HCT116 (cell line): ENCODE results near the gene TMOD4.

ENCODE experiments used
- CBX3 ChIP-seq: IDR thresholded peaks from 2 replicates; pipeline ENCODE4 v1.6.1; 2012; ENCODE audit warnings: low read depth
- EGR1 ChIP-seq: IDR thresholded peaks from 2 replicates; pipeline ENCODE4 v1.6.1; 2012; ENCODE audit warnings: low read depth
- EZH2 ChIP-seq: fragments of 200-600 bp; sonication (generic); IDR thresholded peaks from 2 replicates; pipeline ENCODE4 v1.6.1; 2017; ENCODE audit warnings: antibody characterized with exemption, mixed run types
- JUND ChIP-seq: IDR thresholded peaks from 2 replicates; pipeline ENCODE4 v1.6.1; 2012
- POLR2A ChIP-seq: IDR thresholded peaks from 2 replicates; pipeline ENCODE4 v1.7.0; 2011; ENCODE audit warnings: borderline replicate concordance; ENCODE audit not compliant: insufficient read depth, insufficient read length; ENCODE audit errors: extremely low read depth
- POLR2AphosphoS5 ChIP-seq: IDR thresholded peaks from 2 replicates; pipeline ENCODE4 v1.6.1; 2011; ENCODE audit warnings: mild to moderate bottlenecking, low read depth, low read length, moderate library complexity
- RAD21 ChIP-seq: IDR thresholded peaks from 2 replicates; pipeline ENCODE4 v1.6.1; 2012; ENCODE audit warnings: low read depth, mild to moderate bottlenecking
- SP1 ChIP-seq: IDR thresholded peaks from 2 replicates; pipeline ENCODE4 v1.6.1; 2012; ENCODE audit warnings: low read depth
- TCF7L2 ChIP-seq: IDR thresholded peaks from 2 replicates; pipeline ENCODE4 v1.7.0; 2011; ENCODE audit warnings: borderline replicate concordance, inconsistent platforms; ENCODE audit not compliant: insufficient read depth, insufficient read length; ENCODE audit errors: extremely low read depth
- TF ChIP-seq, protein P1 (sequence below), 3 experiments: fragments of 200-600 bp in 1 of 3; sonication (generic) in 1 of 3; IDR thresholded peaks in 2 of 3; conservative IDR thresholded peaks in 1 of 3; 2 replicates each; pipeline ENCODE4 v1.5.1; 2012 to 2017; ENCODE audit warnings: low read depth in 2 of 3, low read length in 2 of 3, antibody characterized with exemption in 1 of 3, borderline replicate concordance in 1 of 3, control low read depth in 1 of 3, mild to moderate bottlenecking in 1 of 3, mixed read lengths in 1 of 3, mixed run types in 1 of 3, moderate library complexity in 1 of 3; ENCODE audit not compliant: insufficient read depth in 1 of 3
- TF ChIP-seq, protein P2 (sequence below): IDR thresholded peaks from 2 replicates; pipeline ENCODE4 v1.6.1; 2011; ENCODE audit warnings: mild to moderate bottlenecking, low read length, moderate library complexity; ENCODE audit not compliant: insufficient replicate concordance; ENCODE audit errors: extremely low read depth
- TF ChIP-seq, protein P3 (sequence below): IDR thresholded peaks from 2 replicates; pipeline ENCODE4 v1.6.1; 2012; ENCODE audit warnings: low read depth

DNA sequence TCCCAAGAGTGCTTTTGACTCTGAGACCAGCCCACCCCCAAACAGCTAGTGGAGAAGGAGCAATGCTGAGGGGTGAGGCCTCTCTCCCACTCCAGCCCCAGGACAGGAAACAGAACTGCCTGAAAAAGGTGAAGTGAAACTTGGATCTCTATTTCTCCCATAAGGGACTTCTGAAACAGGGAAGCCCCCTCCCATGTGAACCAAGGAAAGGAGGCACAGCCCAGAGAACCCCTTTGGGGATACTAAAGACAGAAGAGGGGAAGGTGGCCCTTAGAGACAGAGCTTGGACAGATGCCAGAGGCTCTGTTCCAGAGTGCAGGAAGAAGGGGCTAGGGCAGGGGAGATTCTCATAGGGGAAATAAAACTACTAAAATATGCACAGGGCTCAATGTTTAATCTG lies 16.4 kb downstream of the TMOD4 start:
- TF ChIP-seq, protein P1, sequence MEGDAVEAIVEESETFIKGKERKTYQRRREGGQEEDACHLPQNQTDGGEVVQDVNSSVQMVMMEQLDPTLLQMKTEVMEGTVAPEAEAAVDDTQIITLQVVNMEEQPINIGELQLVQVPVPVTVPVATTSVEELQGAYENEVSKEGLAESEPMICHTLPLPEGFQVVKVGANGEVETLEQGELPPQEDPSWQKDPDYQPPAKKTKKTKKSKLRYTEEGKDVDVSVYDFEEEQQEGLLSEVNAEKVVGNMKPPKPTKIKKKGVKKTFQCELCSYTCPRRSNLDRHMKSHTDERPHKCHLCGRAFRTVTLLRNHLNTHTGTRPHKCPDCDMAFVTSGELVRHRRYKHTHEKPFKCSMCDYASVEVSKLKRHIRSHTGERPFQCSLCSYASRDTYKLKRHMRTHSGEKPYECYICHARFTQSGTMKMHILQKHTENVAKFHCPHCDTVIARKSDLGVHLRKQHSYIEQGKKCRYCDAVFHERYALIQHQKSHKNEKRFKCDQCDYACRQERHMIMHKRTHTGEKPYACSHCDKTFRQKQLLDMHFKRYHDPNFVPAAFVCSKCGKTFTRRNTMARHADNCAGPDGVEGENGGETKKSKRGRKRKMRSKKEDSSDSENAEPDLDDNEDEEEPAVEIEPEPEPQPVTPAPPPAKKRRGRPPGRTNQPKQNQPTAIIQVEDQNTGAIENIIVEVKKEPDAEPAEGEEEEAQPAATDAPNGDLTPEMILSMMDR (IDR thresholded peaks at IDR 0.05 in 2 of 3, conservative IDR thresholded peaks at IDR 0.05 in 1 of 3; ENCODE audit: borderline replicate concordance in 1 of 3, insufficient read depth in 1 of 3, low read depth in 2 of 3, low read length in 2 of 3): no peak
- TF ChIP-seq POLR2A: no peak
- no peak for TF ChIP-seq RAD21
- TF ChIP-seq EZH2: no peak
- TF ChIP-seq CBX3: no peak
- no peak for TF ChIP-seq EGR1
- TF ChIP-seq JUND: no peak
- TF ChIP-seq SP1: no peak
- TF ChIP-seq TCF7L2: no peak
- TF ChIP-seq POLR2AphosphoS5: no peak
- TF ChIP-seq, protein P2, sequence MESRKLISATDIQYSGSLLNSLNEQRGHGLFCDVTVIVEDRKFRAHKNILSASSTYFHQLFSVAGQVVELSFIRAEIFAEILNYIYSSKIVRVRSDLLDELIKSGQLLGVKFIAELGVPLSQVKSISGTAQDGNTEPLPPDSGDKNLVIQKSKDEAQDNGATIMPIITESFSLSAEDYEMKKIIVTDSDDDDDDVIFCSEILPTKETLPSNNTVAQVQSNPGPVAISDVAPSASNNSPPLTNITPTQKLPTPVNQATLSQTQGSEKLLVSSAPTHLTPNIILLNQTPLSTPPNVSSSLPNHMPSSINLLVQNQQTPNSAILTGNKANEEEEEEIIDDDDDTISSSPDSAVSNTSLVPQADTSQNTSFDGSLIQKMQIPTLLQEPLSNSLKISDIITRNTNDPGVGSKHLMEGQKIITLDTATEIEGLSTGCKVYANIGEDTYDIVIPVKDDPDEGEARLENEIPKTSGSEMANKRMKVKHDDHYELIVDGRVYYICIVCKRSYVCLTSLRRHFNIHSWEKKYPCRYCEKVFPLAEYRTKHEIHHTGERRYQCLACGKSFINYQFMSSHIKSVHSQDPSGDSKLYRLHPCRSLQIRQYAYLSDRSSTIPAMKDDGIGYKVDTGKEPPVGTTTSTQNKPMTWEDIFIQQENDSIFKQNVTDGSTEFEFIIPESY: no peak
- TF ChIP-seq, protein P3, sequence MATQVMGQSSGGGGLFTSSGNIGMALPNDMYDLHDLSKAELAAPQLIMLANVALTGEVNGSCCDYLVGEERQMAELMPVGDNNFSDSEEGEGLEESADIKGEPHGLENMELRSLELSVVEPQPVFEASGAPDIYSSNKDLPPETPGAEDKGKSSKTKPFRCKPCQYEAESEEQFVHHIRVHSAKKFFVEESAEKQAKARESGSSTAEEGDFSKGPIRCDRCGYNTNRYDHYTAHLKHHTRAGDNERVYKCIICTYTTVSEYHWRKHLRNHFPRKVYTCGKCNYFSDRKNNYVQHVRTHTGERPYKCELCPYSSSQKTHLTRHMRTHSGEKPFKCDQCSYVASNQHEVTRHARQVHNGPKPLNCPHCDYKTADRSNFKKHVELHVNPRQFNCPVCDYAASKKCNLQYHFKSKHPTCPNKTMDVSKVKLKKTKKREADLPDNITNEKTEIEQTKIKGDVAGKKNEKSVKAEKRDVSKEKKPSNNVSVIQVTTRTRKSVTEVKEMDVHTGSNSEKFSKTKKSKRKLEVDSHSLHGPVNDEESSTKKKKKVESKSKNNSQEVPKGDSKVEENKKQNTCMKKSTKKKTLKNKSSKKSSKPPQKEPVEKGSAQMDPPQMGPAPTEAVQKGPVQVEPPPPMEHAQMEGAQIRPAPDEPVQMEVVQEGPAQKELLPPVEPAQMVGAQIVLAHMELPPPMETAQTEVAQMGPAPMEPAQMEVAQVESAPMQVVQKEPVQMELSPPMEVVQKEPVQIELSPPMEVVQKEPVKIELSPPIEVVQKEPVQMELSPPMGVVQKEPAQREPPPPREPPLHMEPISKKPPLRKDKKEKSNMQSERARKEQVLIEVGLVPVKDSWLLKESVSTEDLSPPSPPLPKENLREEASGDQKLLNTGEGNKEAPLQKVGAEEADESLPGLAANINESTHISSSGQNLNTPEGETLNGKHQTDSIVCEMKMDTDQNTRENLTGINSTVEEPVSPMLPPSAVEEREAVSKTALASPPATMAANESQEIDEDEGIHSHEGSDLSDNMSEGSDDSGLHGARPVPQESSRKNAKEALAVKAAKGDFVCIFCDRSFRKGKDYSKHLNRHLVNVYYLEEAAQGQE: no peak
